IMR-90 (cell line): ENCODE data around the gene SERPINE2. TPM values are rescaled to one million over a fixed set of nuclear protein-coding genes. Genes with fewer than 3 reads are reported as not detected.

Source experiments
- ATAC-seq: fragments of 200-7000 bp; cut with Tn5 transposase; 2 replicates; pipeline ENCODE4 v1.9.1; 2020; ENCODE audit warnings: low read depth, mild to moderate bottlenecking, moderate library complexity
- BruUV-seq: library from RNA; stranded (reverse); fragments of 400-500 nt; replicated peaks from 2 replicates; lab custom pipeline; 2021; lab: Mats Ljungman, UMichigan
- CTCF ChIA-PET: fragments of 300-600 bp; formaldehyde crosslinking; extraction: SDS; loops from one replicate; lab custom pipeline; 2021; ENCODE audit warnings: antibody characterized with exemption; lab: Yijun Ruan, JAX
- POLR2A ChIA-PET: fragments of 300-600 bp; sonication (Branson Sonifier 250); formaldehyde crosslinking; loops from one replicate; lab custom pipeline; 2022; ENCODE audit warnings: antibody characterized with exemption; ENCODE audit not compliant: unreplicated experiment; lab: Charles Lee
- DNase-seq: peaks from one replicate; pipeline ENCODE4 v3.0.0; 2013
- H2AFZ ChIP-seq: replicated peaks from 2 replicates; pipeline ENCODE3; 2013; ENCODE audit warnings: low read length, mild to moderate bottlenecking; ENCODE audit not compliant: poor library complexity
- H2AK5ac ChIP-seq: 2 replicates; pipeline ENCODE4 v1.6.1; 2013; ENCODE audit warnings: low read depth, low read length, inconsistent platforms
- H2AK9ac ChIP-seq: replicated peaks from 2 replicates; pipeline ENCODE3; 2013; ENCODE audit warnings: mild to moderate bottlenecking, low read depth, low read length, moderate library complexity; ENCODE audit not compliant: poor library complexity
- H2BK120ac ChIP-seq: 2 replicates; pipeline ENCODE4 v1.6.1; 2013; ENCODE audit warnings: low read depth, low read length, inconsistent platforms
- H2BK15ac ChIP-seq: 3 replicates; pipeline ENCODE4 v1.6.1; 2013; ENCODE audit warnings: low read depth, low read length, inconsistent platforms
- H2BK20ac ChIP-seq: 2 replicates; pipeline ENCODE4 v1.6.1; 2013; ENCODE audit warnings: low read depth, mild to moderate bottlenecking, inconsistent platforms, low read length, moderate library complexity
- H2BK5ac ChIP-seq: 2 replicates; pipeline ENCODE4 v1.6.1; 2013; ENCODE audit warnings: mild to moderate bottlenecking, low read depth, low read length, inconsistent platforms; ENCODE audit not compliant: poor library complexity, severe bottlenecking
- H3K14ac ChIP-seq: replicated peaks from 2 replicates; pipeline ENCODE4 v1.6.1; 2013; ENCODE audit warnings: low read depth, low read length, inconsistent platforms
- H3K18ac ChIP-seq: 2 replicates; pipeline ENCODE4 v1.6.1; 2013; ENCODE audit warnings: low read depth, low read length, control low read depth
- H3K23ac ChIP-seq: 2 replicates; pipeline ENCODE4 v1.6.1; 2013; ENCODE audit warnings: low read depth, low read length, inconsistent platforms
- H3K27ac ChIP-seq: 2 replicates; pipeline ENCODE4 v1.5.1; 2013; ENCODE audit warnings: mild to moderate bottlenecking, control low read depth, low read length; ENCODE audit not compliant: insufficient read depth
- H3K27me3 ChIP-seq: 2 replicates; pipeline ENCODE4 v1.6.1; 2013; ENCODE audit warnings: low read length; ENCODE audit not compliant: control insufficient read depth, insufficient read depth
- H3K36me3 ChIP-seq: 2 replicates; pipeline ENCODE4 v1.6.1; 2013; ENCODE audit warnings: low read length, mixed read lengths; ENCODE audit not compliant: control insufficient read depth, insufficient read depth
- H3K4ac ChIP-seq: 2 replicates; pipeline ENCODE4 v1.6.1; 2013; ENCODE audit warnings: low read depth, low read length, inconsistent platforms
- H3K4me1 ChIP-seq: 2 replicates; pipeline ENCODE4 v1.6.1; 2013; ENCODE audit warnings: low read length, mixed read lengths; ENCODE audit not compliant: control insufficient read depth, insufficient read depth
- H3K4me2 ChIP-seq: 2 replicates; pipeline ENCODE4 v1.6.1; 2013; ENCODE audit warnings: low read depth, mild to moderate bottlenecking, control low read depth, low read length, moderate library complexity
- H3K4me3 ChIP-seq: 2 replicates; pipeline ENCODE4 v1.5.1; 2013; ENCODE audit warnings: low read depth, mild to moderate bottlenecking, control low read depth, low read length, moderate library complexity; ENCODE audit not compliant: insufficient read depth
- H3K56ac ChIP-seq: 2 replicates; pipeline ENCODE4 v1.6.1; 2013; ENCODE audit warnings: low read length, inconsistent platforms; ENCODE audit not compliant: insufficient read depth; ENCODE audit errors: extremely low read depth
- H3K79me1 ChIP-seq, 2 experiments: 2 replicates each; pipeline ENCODE4 v1.6.1; 2013; ENCODE audit warnings: low read length in 2 of 2, inconsistent platforms in 1 of 2, low read depth in 1 of 2
- H3K9ac ChIP-seq: 2 replicates; pipeline ENCODE4 v1.6.1; 2013; ENCODE audit warnings: low read depth, low read length, control low read depth
- H3K9me1 ChIP-seq: 2 replicates; pipeline ENCODE4 v1.6.1; 2013; ENCODE audit warnings: low read length, inconsistent platforms; ENCODE audit not compliant: insufficient read depth
- H3K9me3 ChIP-seq: 2 replicates; pipeline ENCODE4 v1.6.1; 2013; ENCODE audit warnings: low read length; ENCODE audit not compliant: control insufficient read depth, insufficient read depth
- H4K20me1 ChIP-seq: 2 replicates; pipeline ENCODE4 v1.6.1; 2013; ENCODE audit warnings: low read length, inconsistent platforms; ENCODE audit not compliant: insufficient read depth
- H4K5ac ChIP-seq: 2 replicates; pipeline ENCODE4 v1.6.1; 2013; ENCODE audit warnings: mild to moderate bottlenecking, low read depth, low read length, control low read depth
- H4K8ac ChIP-seq, 2 experiments: 2 replicates each; pipeline ENCODE4 v1.6.1; 2013; ENCODE audit warnings: low read depth in 2 of 2, low read length in 2 of 2, control low read depth in 1 of 2, inconsistent platforms in 1 of 2
- H4K91ac ChIP-seq: 2 replicates; pipeline ENCODE4 v1.6.1; 2013; ENCODE audit warnings: low read depth, low read length, inconsistent platforms; ENCODE audit not compliant: insufficient read depth
- BHLHE40 ChIP-seq: fragments of 150-350 bp; IDR thresholded peaks from 2 replicates; pipeline ENCODE4 v1.6.1; 2016; ENCODE audit warnings: mild to moderate bottlenecking, low read depth, low read length
- CEBPB ChIP-seq: IDR thresholded peaks from 2 replicates; pipeline ENCODE4 v1.6.1; 2012; ENCODE audit warnings: low read depth, low read length, improper control_type of control experiment
- CHD1 ChIP-seq: IDR thresholded peaks from 2 replicates; pipeline ENCODE4 v1.6.1; 2012; ENCODE audit warnings: low read depth, low read length, improper control_type of control experiment
- CTCF ChIP-seq: conservative IDR thresholded peaks from 2 replicates; pipeline ENCODE4 v1.5.1; 2012; ENCODE audit warnings: mild to moderate bottlenecking, low read depth, low read length, improper control_type of control experiment
- ELK1 ChIP-seq: fragments of 150-350 bp; IDR thresholded peaks from 2 replicates; pipeline ENCODE4 v1.6.1; 2016; ENCODE audit warnings: low read depth, mild to moderate bottlenecking, low read length, moderate library complexity, borderline replicate concordance
- FOS ChIP-seq: fragments of 150-350 bp; IDR thresholded peaks from 2 replicates; pipeline ENCODE4 v1.6.1; 2016; ENCODE audit warnings: low read depth, low read length
- MAFK ChIP-seq: IDR thresholded peaks from 2 replicates; pipeline ENCODE4 v1.6.1; 2012; ENCODE audit warnings: low read depth, low read length, improper control_type of control experiment
- MAZ ChIP-seq: IDR thresholded peaks from 2 replicates; pipeline ENCODE4 v1.6.1; 2012; ENCODE audit warnings: low read depth, mild to moderate bottlenecking, low read length, improper control_type of control experiment, moderate library complexity, borderline replicate concordance
- MXI1 ChIP-seq: IDR thresholded peaks from 2 replicates; pipeline ENCODE4 v1.6.1; 2012; ENCODE audit warnings: low read depth, mild to moderate bottlenecking, low read length, moderate library complexity, borderline replicate concordance
- NFE2L2 ChIP-seq: fragments of 150-350 bp; IDR thresholded peaks from 2 replicates; pipeline ENCODE4 v1.6.1; 2016; ENCODE audit warnings: low read depth, mild to moderate bottlenecking, low read length
- POLR2A ChIP-seq: IDR thresholded peaks from 2 replicates; pipeline ENCODE4 v1.6.1; 2012; ENCODE audit warnings: mild to moderate bottlenecking, low read depth, low read length
- RAD21 ChIP-seq: IDR thresholded peaks from 2 replicates; pipeline ENCODE4 v1.6.1; 2012; ENCODE audit warnings: low read length, improper control_type of control experiment
- RFX5 ChIP-seq: IDR thresholded peaks from 2 replicates; pipeline ENCODE4 v1.8.0; 2012; ENCODE audit warnings: low read depth, mild to moderate bottlenecking, low read length, moderate library complexity
- SMC3 ChIP-seq: fragments of 150-350 bp; IDR thresholded peaks from 2 replicates; pipeline ENCODE4 v1.6.1; 2016; ENCODE audit warnings: low read depth, mild to moderate bottlenecking, antibody characterized with exemption, low read length, moderate library complexity
- USF2 ChIP-seq: fragments of 150-350 bp; IDR thresholded peaks from 2 replicates; pipeline ENCODE4 v1.6.1; 2017; ENCODE audit warnings: mild to moderate bottlenecking, antibody characterized with exemption, low read length, low read depth
- WGBS, 2 experiments: methylation state at CpG; one replicate each; pipeline versions ENCODE4 v1.1.5 to v1.1.7; 2013; ENCODE audit warnings: missing lambda C conversion rate in 2 of 2; ENCODE audit not compliant: insufficient read length in 1 of 2; ENCODE audit errors: extremely low coverage in 2 of 2; 5-methylcytosine and 5-hydroxymethylcytosine counted together
- dilution Hi-C: fragments of 300-500 bp; cut with HindIII; formaldehyde crosslinking; loops from one replicate; pipeline ENCODE4 v1.14.3; 2018; ENCODE audit warnings: low sequenced_read_pairs; ENCODE audit not compliant: unreplicated experiment
- in situ Hi-C: fragments of 300-500 bp; cut with MboI; formaldehyde crosslinking; loops from 3 replicates; pipeline ENCODE4 v1.14.3; 2019; ENCODE audit warnings: low sequenced_read_pairs, inconsistent platforms, mixed read lengths
- intact Hi-C: fragments of 100-400 bp; cut with micrococcal nuclease; formaldehyde crosslinking; loops from 2 replicates; pipeline ENCODE4 v1.10.0; 2022
- polyA plus RNA-seq, 3 experiments: library from polyadenylated mRNA; depleted of rRNA; stranded (reverse); fragments of >200 nt; gene quantifications; 2 replicates each; pipeline ENCODE4 v1.2.3, GENCODE V29; 2012; ENCODE audit warnings: low replicate concordance in 1 of 3
- total RNA-seq: library from RNA; depleted of rRNA; stranded (reverse); fragments of >200 nt; gene quantifications from 2 replicates; pipeline ENCODE4 v1.2.3, GENCODE V29; 2012

Gene SERPINE2
- total and polyA plus RNA-seq, 2 of the 4 experiments (the other 2 are of a cell fraction): 24.0 to 62.7 TPM

DNA sequence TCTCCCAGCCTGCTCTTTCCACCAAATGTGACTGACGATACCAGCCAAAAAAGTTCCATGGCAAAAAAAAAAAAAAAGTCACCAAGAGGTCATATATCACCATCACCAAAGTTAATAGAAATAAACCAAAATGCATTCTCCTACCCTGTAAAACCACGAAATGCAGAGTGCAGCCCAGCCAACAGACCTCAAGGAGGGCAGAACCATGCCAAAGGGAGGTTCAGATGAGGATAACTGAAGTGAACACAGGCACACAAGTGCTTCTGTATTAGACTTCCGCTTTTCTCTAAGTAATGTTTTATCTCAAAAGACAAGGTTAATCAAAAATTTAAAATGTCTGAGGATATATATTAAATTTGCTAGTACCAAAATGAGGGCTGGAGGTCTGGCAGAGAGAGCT, 5.5 kb downstream of the SERPINE2 start (continued):
- TF ChIP-seq FOS (no peak), RFX5 (no peak), MAZ (no peak)

- dilution Hi-C loops (no loop called here), in situ Hi-C loops (no loop called here), intact Hi-C loops (no loop called here)
- Histone ChIP-seq H3K9ac (no peak overlapping the region), H3K27me3 (no peaks in the 10 kb centered on the region), H2AFZ (no peak overlapping the region), H3K23ac (no peak overlapping the region), H2AK9ac (no peak overlapping the region), H2BK15ac (no peak overlapping the region), H4K20me1 (peaks cover 3% of the 10 kb centered on the region; the same call in 1 of the 2 replicates), H3K79me1 (peaks cover 23 to 46% of the 10 kb centered on the region in 2 experiments), H3K27ac (no peak overlapping the region), H3K56ac (no peak overlapping the region), H2BK5ac (no peak overlapping the region), H2BK120ac (no peak overlapping the region), H3K9me3 (no peaks in the 10 kb centered on the region), H4K91ac (no peak overlapping the region), H3K36me3 (0 out of 2 replicates have a peak, but pooled peaks cover 3% of the 10 kb centered on the region), H3K4me2 (no peak overlapping the region), H4K5ac (no peak overlapping the region), H3K4ac (no peak overlapping the region), H3K4me1 (peaks cover 2% of the 10 kb centered on the region; the same call in 1 of the 2 replicates), H2BK20ac (no peak overlapping the region), H4K8ac (no peak overlapping the region), H2AK5ac (no peak overlapping the region), H3K9me1 (peaks cover 13% of the 10 kb centered on the region), H3K18ac (no peak overlapping the region), H3K14ac (no peak overlapping the region), H3K4me3 (no peak overlapping the region)
- ChIA-PET CTCF (no interaction called here), POLR2A (no interaction called here)
- no peak for ATAC-seq
- DNase-seq: no peak
- BruUV-seq: no TSS peak
- WGBS, 2 experiments: no CpG with 5 or more reads among the region's 4 CpGs
- TF ChIP-seq MAZ (no peak), FOS (no peak), CTCF (no peak), MXI1 (no peak), USF2 (no peak), RAD21 (no peak), SMC3 (no peak), POLR2A (no peak), RFX5 (no peak), ELK1 (no peak), CEBPB (no peak), CHD1 (no peak), NFE2L2 (no peak), BHLHE40 (no peak), MAFK (no peak)
These were observed 6.8 kb downstream of the SERPINE2 start for GRCh38 chr2:224032283-224032682.
